DND-41 (cell line): Measurements from ENCODE around the gene RDH16.
"Not testable (repeated sequence)": the region's sequence is repeated elsewhere in the genome, so short reads cannot be mapped to it uniquely, and the experiment has no call there.

Experiments used
- ATAC-seq: fragments of 200-7000 bp; cut with Tn5 transposase; 3 replicates; pipeline ENCODE4 v1.9.1; 2021; ENCODE audit warnings: low read depth; ENCODE audit not compliant: insufficient read depth
- DNase-seq: peaks from one replicate; pipeline ENCODE4 v3.0.0-alpha.2; 2020
- H2AFZ ChIP-seq: 2 replicates; pipeline ENCODE4 v1.6.0; 2012; ENCODE audit warnings: low read depth, low read length
- H3K27ac ChIP-seq: 2 replicates; pipeline ENCODE4 v1.5.1; 2012; ENCODE audit warnings: low read length, inconsistent platforms
- H3K27me3 ChIP-seq: fragments of 200-600 bp; sonication (generic); 2 replicates; pipeline ENCODE4 v1.6.0; 2012; ENCODE audit warnings: low read length, mild to moderate bottlenecking, inconsistent platforms; ENCODE audit not compliant: insufficient read depth, poor library complexity
- H3K36me3 ChIP-seq: 2 replicates; pipeline ENCODE4 v1.5.1; 2012; ENCODE audit warnings: low read length, inconsistent platforms; ENCODE audit not compliant: insufficient read depth
- H3K4me1 ChIP-seq: 2 replicates; pipeline ENCODE4 v1.5.1; 2012; ENCODE audit warnings: mild to moderate bottlenecking, low read length; ENCODE audit not compliant: insufficient read depth
- H3K4me2 ChIP-seq: 2 replicates; pipeline ENCODE4 v1.6.0; 2012; ENCODE audit warnings: mild to moderate bottlenecking, moderate library complexity, low read length, inconsistent platforms; ENCODE audit not compliant: insufficient read depth
- H3K4me3 ChIP-seq, 2 experiments: fragments of 200-600 bp in 1 of 2; shearing (Covaris generic) in 1 of 2; 2 replicates each; pipeline ENCODE4 v1.5.1; 2012 to 2016; ENCODE audit warnings: inconsistent platforms in 2 of 2, low read length in 2 of 2, mild to moderate bottlenecking in 2 of 2, low read depth in 1 of 2, moderate library complexity in 1 of 2
- H3K79me2 ChIP-seq: 2 replicates; pipeline ENCODE4 v1.6.0; 2012; ENCODE audit warnings: low read length, inconsistent platforms; ENCODE audit not compliant: insufficient read depth
- H3K9ac ChIP-seq: 2 replicates; pipeline ENCODE4 v1.6.0; 2012; ENCODE audit warnings: low read depth, mild to moderate bottlenecking, inconsistent platforms, low read length, moderate library complexity
- H3K9me3 ChIP-seq: 2 replicates; pipeline ENCODE4 v1.5.1; 2012; ENCODE audit warnings: low read length, moderate library complexity, mild to moderate bottlenecking, inconsistent platforms; ENCODE audit not compliant: insufficient read depth, severe bottlenecking
- H4K20me1 ChIP-seq: 2 replicates; pipeline ENCODE4 v1.6.0; 2012; ENCODE audit warnings: low read length; ENCODE audit not compliant: insufficient read depth
- CTCF ChIP-seq: IDR thresholded peaks from 2 replicates; pipeline ENCODE4 v1.5.1; 2012; ENCODE audit warnings: borderline replicate concordance, low read length, moderate library complexity, mild to moderate bottlenecking; ENCODE audit not compliant: poor library complexity, severe bottlenecking; ENCODE audit errors: extremely low read depth
- EZH2 ChIP-seq: IDR thresholded peaks from 3 replicates; pipeline ENCODE4 v1.6.1; 2012; ENCODE audit warnings: borderline replicate concordance, low read depth, mild to moderate bottlenecking, moderate library complexity, low read length, inconsistent platforms; ENCODE audit not compliant: severe bottlenecking

The RDH16 gene

GRCh38 chr12:56948881-56949280, 8.5 kb downstream of the RDH16 start:
- Histone ChIP-seq H2AFZ (no peak overlapping the region), H3K36me3 (no peaks in the 10 kb centered on the region), H3K4me1 (no peaks in the 10 kb centered on the region), H3K4me3 (no peak overlapping the region), H3K27ac (no peak overlapping the region), H3K9ac (no peak overlapping the region), H4K20me1 (no peaks in the 10 kb centered on the region), H3K9me3 (no peaks in the 10 kb centered on the region), H3K4me2 (no peak overlapping the region), H3K27me3 (no peaks in the 10 kb centered on the region), H3K79me2 (no peaks in the 10 kb centered on the region)
- TF ChIP-seq EZH2, result no peak
- TF ChIP-seq CTCF, result no peak
- no peak for DNase-seq
- ATAC-seq, result no peak

GRCh38 chr12:56948457-56948777, 9.0 kb downstream of the RDH16 start:
- DNase-seq, result no peak

GRCh38 chr12:56947633-56948456, 9.6 kb downstream of the RDH16 start:
- Histone ChIP-seq H3K4me3 (no peak overlapping the region), H3K79me2 (no peaks in the 10 kb centered on the region), H3K9me3 (no peaks in the 10 kb centered on the region), H3K27ac (no peak overlapping the region), H4K20me1 (no peaks in the 10 kb centered on the region), H3K4me2 (no peak overlapping the region), H3K4me1 (no peaks in the 10 kb centered on the region), H3K36me3 (no peaks in the 10 kb centered on the region), H3K9ac (no peak overlapping the region), H3K27me3 (no peaks in the 10 kb centered on the region), H2AFZ (no peak overlapping the region)
- TF ChIP-seq EZH2, result no peak
- DNase-seq (no peak), ATAC-seq (no peak)

More at GRCh38 chr12:56948457-56948777, 9.0 kb downstream of the RDH16 start:
- Histone ChIP-seq H3K4me3 (no peak overlapping the region), H2AFZ (no peak overlapping the region), H3K79me2 (no peaks in the 10 kb centered on the region), H3K4me1 (no peaks in the 10 kb centered on the region), H3K27ac (no peak overlapping the region), H3K4me2 (no peak overlapping the region), H3K36me3 (no peaks in the 10 kb centered on the region), H3K9ac (no peak overlapping the region), H3K27me3 (no peaks in the 10 kb centered on the region), H3K9me3 (no peaks in the 10 kb centered on the region), H4K20me1 (no peaks in the 10 kb centered on the region)
- no peak for ATAC-seq
- TF ChIP-seq EZH2 (no peak), CTCF (no peak)

- Histone ChIP-seq H3K4me1 (no peaks in the 10 kb centered on the region), H3K27ac (no peak overlapping the region), H3K79me2 (no peaks in the 10 kb centered on the region), H4K20me1 (no peaks in the 10 kb centered on the region), H3K36me3 (no peaks in the 10 kb centered on the region), H3K9ac (no peak overlapping the region), H3K4me2 (no peak overlapping the region), H2AFZ (no peak overlapping the region), H3K9me3 (no peaks in the 10 kb centered on the region), H3K4me3 (no peak overlapping the region), H3K27me3 (no peaks in the 10 kb centered on the region)
- DNase-seq, result no peak
- no peak for ATAC-seq
- TF ChIP-seq EZH2, result no peak
- no peak for TF ChIP-seq CTCF
Observed at GRCh38 chr12:56943878-56944277, 13.5 kb downstream of the RDH16 start.

- ATAC-seq, H3K4me2 ChIP-seq, DNase-seq, H3K9me3 ChIP-seq, H3K79me2 ChIP-seq, H3K27me3 ChIP-seq, H3K4me1 ChIP-seq, H3K27ac ChIP-seq, H3K36me3 ChIP-seq, H3K9ac ChIP-seq, H3K4me3 ChIP-seq, H2AFZ ChIP-seq, H4K20me1 ChIP-seq: not testable (repeated sequence)
Observed at GRCh38 chr12:56943374-56943773, 14.0 kb downstream of the RDH16 start.
